ENCODE results near the gene CD34. TPM values are rescaled to one million over a fixed set of nuclear protein-coding genes. Genes with fewer than 3 reads are reported as not detected.

Gene CD34
- total RNA-seq, 2 experiments from 2014 or later: 0.03 to 0.05 TPM

DNA sequence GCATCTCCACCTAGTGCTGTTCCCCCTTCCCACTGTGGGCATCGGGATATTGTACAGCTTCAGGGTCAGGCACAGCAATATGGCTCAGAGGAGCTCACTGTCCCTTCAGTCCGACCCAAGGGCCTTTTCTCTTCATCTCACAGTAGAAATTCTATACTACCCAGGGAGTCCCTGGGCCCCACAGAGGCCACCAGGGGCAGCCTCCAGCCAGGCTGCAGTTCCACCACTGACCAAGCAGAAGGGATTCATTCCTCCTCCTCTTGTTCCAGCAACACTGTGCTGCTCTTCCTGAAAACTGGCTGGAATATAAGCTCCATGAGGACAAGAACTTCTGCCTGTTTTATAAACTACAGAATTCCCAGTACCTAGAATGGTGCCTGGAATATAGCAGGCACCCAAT, 70.5 kb downstream of the CD34 start:
- Mint-ChIP-seq H3K27ac (no peak overlapping the region), H3K4me1 (peaks cover 35% of the 10 kb centered on the region), H3K9me3 (peaks cover 4% of the 10 kb centered on the region), H3K36me3 (ENCODE audit: low read depth) (peaks cover 64% of the 10 kb centered on the region), H3K4me3 (no peak overlapping the region), H3K27me3 (no peaks in the 10 kb centered on the region)
- CTCF ChIA-PET: interaction anchor here (0.9 to 2.5 kb wide), 2 partner anchors 10 to 28 kb away, joined by 3 to 12 read pairs; no protein-coding TSS in a partner anchor
- POLR2A ChIA-PET: interaction anchor here (0.8 kb wide), 1 partner anchor 14 kb away, joined by 3 read pairs; no protein-coding TSS in a partner anchor
- no peak for DNase-seq

DNA sequence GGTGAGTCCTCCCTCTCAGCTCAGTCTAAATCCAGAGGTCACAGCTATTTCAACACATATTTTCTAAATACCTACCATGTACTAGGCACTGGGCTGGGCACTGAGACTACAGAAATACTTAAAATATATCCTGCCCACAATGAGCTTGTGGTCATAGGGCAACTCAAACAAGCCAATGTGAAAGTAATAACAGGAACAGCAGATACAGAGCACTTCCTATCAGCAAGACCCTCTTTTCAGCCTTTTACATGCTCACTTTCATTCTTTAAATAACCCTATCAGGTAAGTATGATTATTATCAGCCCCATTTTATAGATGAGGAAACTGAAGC, 71.9 kb downstream of the CD34 start:
- ChIA-PET POLR2A (interaction anchor here (0.6 to 1.9 kb wide), 5 partner anchors 9 to 29 kb away, joined by 3 to 8 read pairs (median 6); no protein-coding TSS in a partner anchor), CTCF (interaction anchor here (0.9 to 2.5 kb wide), 5 partner anchors 9 to 124 kb away, joined by 3 to 12 read pairs (median 8); no protein-coding TSS in a partner anchor)
- DNase-seq: no peak
- Mint-ChIP-seq H3K9me3 (peaks cover 4% of the 10 kb centered on the region), H3K27ac (peak overlapping the region; percentile 72), H3K4me3 (no peak overlapping the region), H3K4me1 (peaks cover 40% of the 10 kb centered on the region), H3K36me3 (ENCODE audit: low read depth) (peaks cover 58% of the 10 kb centered on the region), H3K27me3 (no peaks in the 10 kb centered on the region)

DNA sequence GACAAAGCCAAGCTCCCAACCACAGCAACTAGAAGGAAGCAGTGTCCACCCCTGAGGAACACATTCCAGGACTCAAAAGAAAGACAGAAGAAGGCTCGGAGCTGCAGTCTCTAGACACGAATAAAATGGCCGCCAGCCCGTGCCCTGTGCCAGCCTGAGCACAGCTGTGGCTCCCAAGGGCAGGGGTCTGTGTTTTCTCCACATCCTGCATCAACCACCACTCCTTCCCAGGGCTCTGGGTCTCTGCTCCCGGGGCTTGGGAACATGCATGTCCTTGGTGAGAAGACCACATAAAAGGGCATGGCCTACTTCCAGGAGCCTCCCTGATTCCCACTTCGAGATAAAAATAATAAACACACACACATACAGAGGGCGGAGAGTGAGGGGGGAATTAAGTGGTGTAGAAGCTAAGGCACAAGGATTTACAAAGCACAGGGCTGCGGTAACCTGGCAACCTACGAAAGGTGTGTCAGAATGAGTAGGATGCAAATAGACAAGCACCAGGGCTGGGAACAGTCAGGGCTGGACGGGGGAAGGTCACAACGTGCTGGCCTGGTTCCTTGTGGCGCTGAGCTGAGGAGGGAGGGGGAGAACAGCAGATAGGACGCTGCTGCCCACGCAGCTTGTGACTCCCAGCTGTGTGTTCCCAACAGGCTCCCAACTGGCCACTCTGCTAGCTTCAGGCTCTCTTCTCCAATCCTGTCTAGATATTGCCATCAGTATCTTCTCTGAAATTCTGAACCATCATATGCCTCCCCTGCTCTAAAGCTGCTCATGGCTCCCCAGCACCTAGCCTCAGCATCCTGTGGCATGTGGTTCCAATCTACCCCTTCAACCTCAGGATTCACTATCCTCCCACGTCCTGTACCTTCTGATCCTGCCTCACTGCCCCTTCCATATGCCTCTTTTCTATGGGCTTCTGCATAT, 72.5 kb downstream of the CD34 start:
- peaks cover 53% of the 10 kb centered on the region for H3K36me3 Mint-ChIP-seq (ENCODE audit: low read depth)
- POLR2A ChIA-PET: interaction anchor here (0.6 to 1.9 kb wide), 5 partner anchors 9 to 30 kb away, joined by 3 to 8 read pairs (median 6); no protein-coding TSS in a partner anchor
- CTCF ChIA-PET: interaction anchor here (0.9 to 2.5 kb wide), 4 partner anchors 9 to 125 kb away, joined by 3 to 12 read pairs (median 8); no protein-coding TSS in a partner anchor
- peaks cover 46% of the 10 kb centered on the region for H3K4me1 Mint-ChIP-seq
- H3K27ac Mint-ChIP-seq: peak overlapping the region; percentile 72
- peaks cover 4% of the 10 kb centered on the region for H3K9me3 Mint-ChIP-seq
- no peak for DNase-seq
- H3K4me3 Mint-ChIP-seq: no peak overlapping the region
- no peaks in the 10 kb centered on the region for H3K27me3 Mint-ChIP-seq

DNA sequence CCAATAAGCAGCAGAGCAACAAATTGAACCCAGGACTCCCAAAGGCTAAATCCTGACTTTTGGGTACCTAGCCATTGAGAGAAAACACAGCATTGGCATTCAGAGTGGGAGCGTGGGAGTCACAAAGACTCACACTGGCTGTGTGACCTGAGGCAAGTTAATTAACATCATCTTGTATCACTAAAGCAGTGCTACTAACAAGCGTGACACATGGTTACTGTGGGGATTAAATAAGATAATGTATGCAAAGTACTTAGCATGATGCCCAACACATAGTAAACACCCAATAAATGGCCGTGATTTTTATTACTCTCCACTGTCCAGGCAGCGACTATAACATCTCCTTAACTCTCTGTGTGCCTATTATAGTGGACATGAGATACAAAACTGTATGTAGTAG, 73.3 kb downstream of the CD34 start:
- no peak overlapping the region for H3K27ac Mint-ChIP-seq
- ChIA-PET CTCF (interaction anchor here (1.0 to 2.5 kb wide), 3 partner anchors 11 to 31 kb away, joined by 3 to 10 read pairs (median 9); no protein-coding TSS in a partner anchor), POLR2A (interaction anchor here (1.5 kb wide), 1 partner anchor 11 kb away, joined by 6 read pairs; no protein-coding TSS in a partner anchor)
- no peak overlapping the region for H3K4me3 Mint-ChIP-seq
- no peaks in the 10 kb centered on the region for H3K27me3 Mint-ChIP-seq
- peaks cover 52% of the 10 kb centered on the region for H3K4me1 Mint-ChIP-seq
- no peak for DNase-seq
- peaks cover 4% of the 10 kb centered on the region for H3K9me3 Mint-ChIP-seq
- peaks cover 53% of the 10 kb centered on the region for H3K36me3 Mint-ChIP-seq (ENCODE audit: low read depth)

DNA sequence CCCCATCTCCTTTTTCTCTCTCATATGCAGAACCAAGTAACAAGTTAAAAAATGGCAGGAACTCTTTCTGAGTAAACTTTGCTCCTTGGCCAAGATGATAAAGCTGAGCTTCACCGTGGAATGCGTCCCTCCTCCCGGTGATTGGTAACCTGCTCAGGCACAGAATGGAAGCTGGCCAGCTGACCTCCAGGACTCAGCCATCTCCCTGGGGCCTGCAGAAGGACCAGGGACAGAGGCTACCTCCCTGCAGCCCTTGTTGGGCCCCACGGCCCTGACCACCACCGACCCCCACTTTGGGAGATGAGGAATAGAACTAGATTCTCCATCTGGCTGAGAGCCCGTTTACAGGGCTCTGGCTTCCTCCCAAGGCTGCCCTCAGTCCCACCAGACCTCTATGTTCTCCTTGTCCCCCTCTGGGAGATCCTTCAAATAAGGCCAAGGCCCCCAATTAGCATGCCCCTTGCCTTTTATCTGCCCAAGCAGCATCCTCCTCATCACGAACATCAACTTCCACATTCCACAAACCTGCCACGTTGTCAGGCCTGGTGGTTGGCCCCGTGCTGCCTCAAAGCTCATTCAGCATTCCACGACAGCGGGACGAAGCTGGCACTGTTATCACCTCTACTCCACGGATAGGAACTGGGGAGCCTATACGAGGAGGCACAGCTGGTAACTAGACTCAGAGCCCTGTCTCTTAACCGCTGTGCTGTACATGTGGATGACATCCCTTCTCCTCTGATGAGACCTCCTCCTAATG, 74.2 kb downstream of the CD34 start:
- Mint-ChIP-seq H3K27ac (no peak overlapping the region), H3K9me3 (peaks cover 4% of the 10 kb centered on the region), H3K36me3 (ENCODE audit: low read depth) (peaks cover 51% of the 10 kb centered on the region), H3K27me3 (no peaks in the 10 kb centered on the region), H3K4me3 (no peak overlapping the region), H3K4me1 (peaks cover 61% of the 10 kb centered on the region)
- CTCF ChIA-PET: interaction anchor here (1.0 to 3.2 kb wide), 4 partner anchors 9 to 48 kb away, joined by 3 to 10 read pairs (median 8); no protein-coding TSS in a partner anchor
- no peak for DNase-seq
- POLR2A ChIA-PET: no interaction called here

DNA sequence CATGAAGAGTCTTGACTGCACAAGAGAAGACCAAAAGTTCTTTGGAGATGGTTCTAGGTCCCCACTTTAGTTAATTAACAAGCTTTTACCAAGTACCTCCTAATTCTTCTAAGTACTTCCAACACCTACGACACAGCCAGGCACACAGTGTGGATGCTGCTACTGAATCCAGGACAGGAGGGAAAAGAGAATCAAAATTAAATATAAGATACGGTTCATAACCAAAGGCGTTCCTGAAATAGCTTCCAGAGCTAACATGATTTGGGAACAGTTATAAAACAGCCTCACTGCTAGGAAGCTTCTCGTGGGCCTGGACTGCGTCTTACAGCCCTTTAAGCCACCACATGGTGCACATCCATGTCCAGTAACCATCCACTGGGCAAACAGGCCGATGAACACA, 75.0 kb downstream of the CD34 start:
- Mint-ChIP-seq H3K36me3 (ENCODE audit: low read depth) (peaks cover 50% of the 10 kb centered on the region), H3K27ac (no peak overlapping the region)

DNA sequence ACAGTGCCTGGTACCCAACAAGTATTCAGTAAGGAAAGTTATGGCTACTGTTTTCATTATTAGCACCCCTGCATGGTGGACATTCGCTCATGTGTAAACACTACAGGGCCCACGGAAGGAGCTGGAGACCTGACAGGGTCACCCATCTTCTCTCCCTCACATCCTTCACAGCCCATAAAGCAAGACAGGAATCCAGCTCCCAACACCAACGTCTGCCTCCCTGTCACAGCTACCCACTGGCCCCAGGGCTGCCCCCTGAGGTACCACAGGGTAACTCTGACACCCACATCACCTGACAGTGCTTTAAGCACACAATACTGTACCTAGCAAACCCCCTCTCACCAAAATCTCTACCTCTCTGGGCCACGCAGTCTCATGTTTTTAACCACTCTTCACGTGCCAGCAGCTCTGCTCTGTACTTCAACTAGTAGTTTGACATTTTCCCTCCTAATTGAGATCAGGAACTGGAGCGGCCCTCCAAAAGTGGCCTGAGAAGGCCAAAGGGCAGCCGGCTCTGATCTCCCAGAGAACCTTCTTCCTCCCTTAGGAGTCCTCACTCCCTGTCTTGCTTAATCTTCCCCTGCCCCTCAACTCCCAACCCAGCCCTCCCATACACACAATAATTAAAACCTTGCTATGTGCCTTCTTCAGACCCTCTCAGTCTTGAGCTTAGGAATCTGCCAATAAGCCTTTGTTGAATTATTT, 76.8 kb downstream of the CD34 start:
- H3K36me3 Mint-ChIP-seq (ENCODE audit: low read depth): peaks cover 37% of the 10 kb centered on the region
- H3K27ac Mint-ChIP-seq: peak overlapping the region; percentile 1
- no peak for DNase-seq
- CTCF ChIA-PET: interaction anchor here (3.2 to 12.4 kb wide), 2 partner anchors 38 to 51 kb away, joined by 9 to 297 read pairs; no protein-coding TSS in a partner anchor
- no peak overlapping the region for H3K4me3 Mint-ChIP-seq
- peaks cover 73% of the 10 kb centered on the region for H3K4me1 Mint-ChIP-seq
- H3K9me3 Mint-ChIP-seq: peaks cover 4% of the 10 kb centered on the region
- POLR2A ChIA-PET: interaction anchor here (1.2 to 1.6 kb wide), 3 partner anchors 8 to 11 kb away, joined by 4 to 5 read pairs (median 5); no protein-coding TSS in a partner anchor
- H3K27me3 Mint-ChIP-seq: no peaks in the 10 kb centered on the region

More for the DNA sequence above, 75.0 kb downstream of the CD34 start:
- DNase-seq: no peak
- Mint-ChIP-seq H3K27me3 (no peaks in the 10 kb centered on the region), H3K9me3 (peaks cover 4% of the 10 kb centered on the region), H3K4me3 (no peak overlapping the region), H3K4me1 (peaks cover 69% of the 10 kb centered on the region)
- ChIA-PET CTCF (interaction anchor here (1.1 to 3.2 kb wide), 4 partner anchors 9 to 127 kb away, joined by 3 to 10 read pairs (median 8); no protein-coding TSS in a partner anchor), POLR2A (no interaction called here)

DNA sequence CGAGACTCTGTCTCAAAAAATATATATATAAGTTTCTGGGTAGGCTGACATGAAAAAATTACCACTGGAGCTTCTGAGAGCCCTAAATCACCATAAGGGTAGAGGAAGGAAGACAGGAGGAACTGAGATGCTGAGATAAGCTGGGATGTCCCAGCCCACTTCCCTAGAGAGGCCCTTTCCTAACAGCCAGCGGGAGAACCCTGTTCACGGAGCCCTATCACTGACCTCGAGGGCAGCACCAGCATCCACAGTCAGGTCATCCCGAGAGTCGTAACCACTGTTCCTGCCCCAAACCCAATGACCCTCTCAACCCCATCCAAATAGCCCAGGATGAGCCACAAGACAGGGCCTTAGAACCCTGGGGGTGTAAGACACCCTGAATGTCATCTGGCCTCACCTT, 77.5 kb downstream of the CD34 start:
- no peak for DNase-seq
- POLR2A ChIA-PET: interaction anchor here (1.2 to 1.6 kb wide), 3 partner anchors 8 to 10 kb away, joined by 4 to 5 read pairs (median 5); no protein-coding TSS in a partner anchor
- H3K9me3 Mint-ChIP-seq: no peaks in the 10 kb centered on the region
- peak overlapping the region; percentile 74 for H3K27ac Mint-ChIP-seq
- CTCF ChIA-PET: interaction anchor here (1.3 to 12.4 kb wide), 4 partner anchors 10 to 130 kb away, joined by 4 to 297 read pairs (median 6); no protein-coding TSS in a partner anchor
- no peaks in the 10 kb centered on the region for H3K27me3 Mint-ChIP-seq
- peaks cover 73% of the 10 kb centered on the region for H3K4me1 Mint-ChIP-seq
- peaks cover 32% of the 10 kb centered on the region for H3K36me3 Mint-ChIP-seq (ENCODE audit: low read depth)
- no peak overlapping the region for H3K4me3 Mint-ChIP-seq

DNA sequence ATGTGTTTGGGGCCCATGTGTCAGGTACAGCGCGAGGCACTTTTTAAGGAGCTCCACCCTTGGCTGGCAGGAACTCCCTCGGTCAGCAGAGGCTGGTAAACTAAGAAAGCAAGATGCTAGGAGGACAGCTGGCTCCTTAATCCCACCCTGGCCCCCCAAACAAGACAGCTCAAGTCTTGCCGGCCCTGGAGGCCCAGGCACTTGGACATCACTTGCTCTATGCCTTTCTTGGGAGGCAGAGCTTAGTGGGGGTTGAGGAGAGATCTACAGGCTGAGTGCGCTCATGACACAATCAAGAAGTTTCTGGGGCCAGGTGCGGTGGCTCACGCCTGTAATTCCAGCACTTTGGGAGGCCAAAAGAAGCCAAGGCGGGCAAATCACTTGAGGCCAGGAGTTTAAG, 78.1 kb downstream of the CD34 start:
- Mint-ChIP-seq H3K27ac (peak overlapping the region; percentile 74), H3K36me3 (ENCODE audit: low read depth) (peaks cover 29% of the 10 kb centered on the region), H3K4me3 (no peak overlapping the region), H3K4me1 (peaks cover 74% of the 10 kb centered on the region), H3K27me3 (no peaks in the 10 kb centered on the region), H3K9me3 (no peaks in the 10 kb centered on the region)
- ChIA-PET CTCF (interaction anchor here (1.3 to 12.4 kb wide), 4 partner anchors 9 to 130 kb away, joined by 4 to 297 read pairs (median 6); no protein-coding TSS in a partner anchor), POLR2A (interaction anchor here (1.3 to 2.0 kb wide), 4 partner anchors 9 to 35 kb away, joined by 5 to 11 read pairs (median 7); no protein-coding TSS in a partner anchor)
- DNase-seq: no peak

DNA sequence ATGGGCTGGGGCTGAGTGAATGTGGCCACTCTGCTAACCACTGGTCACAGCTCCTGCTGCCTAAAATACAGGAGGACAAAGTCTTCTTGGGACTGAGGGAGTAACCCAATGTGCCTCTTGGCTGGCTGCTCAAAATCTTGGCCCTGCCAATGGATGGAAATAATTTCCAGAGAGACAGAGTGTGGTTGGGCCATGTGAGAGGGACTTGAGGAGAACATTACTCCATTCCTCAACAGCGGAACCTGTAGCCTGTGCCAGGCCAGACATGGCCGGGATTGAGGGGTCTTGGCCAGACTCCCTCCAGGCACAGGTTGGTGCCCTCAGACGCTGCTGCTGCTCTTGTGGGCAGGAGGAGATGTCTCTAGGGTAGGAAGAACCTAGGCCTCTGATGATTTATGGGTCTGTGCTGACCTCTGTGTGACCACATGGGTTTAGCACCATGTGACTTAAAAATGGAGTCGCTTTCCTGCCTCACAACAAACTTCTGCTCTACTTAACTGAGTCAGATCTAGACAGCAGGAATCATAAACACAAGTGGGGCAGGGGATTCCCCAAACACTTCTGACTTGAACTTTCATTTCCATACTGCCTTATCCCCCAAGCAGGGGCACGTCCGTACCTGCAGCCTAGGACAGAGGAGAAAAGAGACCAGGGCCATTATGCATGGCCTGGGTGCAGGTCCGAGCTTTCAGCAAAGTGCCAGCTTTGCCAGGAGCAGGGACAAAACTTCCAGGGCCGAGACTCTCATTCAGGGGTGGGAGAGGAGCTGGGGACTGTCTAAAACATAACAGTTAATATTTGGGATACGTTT, 79.2 kb downstream of the CD34 start:
- H3K27me3 Mint-ChIP-seq: no peaks in the 10 kb centered on the region
- H3K9me3 Mint-ChIP-seq: no peaks in the 10 kb centered on the region
- CTCF ChIA-PET: interaction anchor here (1.3 to 12.4 kb wide), 3 partner anchors 8 to 131 kb away, joined by 4 to 297 read pairs (median 6); no protein-coding TSS in a partner anchor
- H3K36me3 Mint-ChIP-seq (ENCODE audit: low read depth): peaks cover 24% of the 10 kb centered on the region
- peak; percentile 47 for DNase-seq
- H3K4me3 Mint-ChIP-seq: peak overlapping the region; percentile 27
- H3K27ac Mint-ChIP-seq: peak overlapping the region; percentile 74
- peaks cover 76% of the 10 kb centered on the region for H3K4me1 Mint-ChIP-seq
- POLR2A ChIA-PET: interaction anchor here (1.3 to 2.0 kb wide), 3 partner anchors 8 to 36 kb away, joined by 6 to 11 read pairs (median 8); no protein-coding TSS in a partner anchor
